ENCODE data around the gene RNF214.

DNA sequence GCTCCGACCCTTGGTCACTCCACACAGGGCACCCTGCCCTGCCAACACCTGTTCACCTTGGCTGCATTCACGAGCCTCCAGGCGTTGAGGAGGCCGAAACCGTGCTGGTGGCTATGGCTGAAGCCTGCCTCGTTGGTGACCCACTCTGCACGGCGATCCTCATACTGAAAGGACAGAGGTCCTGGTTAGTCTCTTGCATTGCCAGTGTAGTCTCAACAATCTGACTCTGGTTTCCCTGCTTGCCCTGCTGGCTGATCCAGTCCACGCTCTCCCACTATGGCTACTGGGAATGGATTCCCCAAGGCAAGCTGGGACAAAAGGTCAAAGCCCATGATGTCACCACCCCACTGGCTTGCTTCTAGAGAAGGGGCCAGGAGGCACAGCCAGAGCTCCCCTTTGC lies 13.5 kb upstream of the RNF214 start:
- TF ChIP-seq, protein P1, sequence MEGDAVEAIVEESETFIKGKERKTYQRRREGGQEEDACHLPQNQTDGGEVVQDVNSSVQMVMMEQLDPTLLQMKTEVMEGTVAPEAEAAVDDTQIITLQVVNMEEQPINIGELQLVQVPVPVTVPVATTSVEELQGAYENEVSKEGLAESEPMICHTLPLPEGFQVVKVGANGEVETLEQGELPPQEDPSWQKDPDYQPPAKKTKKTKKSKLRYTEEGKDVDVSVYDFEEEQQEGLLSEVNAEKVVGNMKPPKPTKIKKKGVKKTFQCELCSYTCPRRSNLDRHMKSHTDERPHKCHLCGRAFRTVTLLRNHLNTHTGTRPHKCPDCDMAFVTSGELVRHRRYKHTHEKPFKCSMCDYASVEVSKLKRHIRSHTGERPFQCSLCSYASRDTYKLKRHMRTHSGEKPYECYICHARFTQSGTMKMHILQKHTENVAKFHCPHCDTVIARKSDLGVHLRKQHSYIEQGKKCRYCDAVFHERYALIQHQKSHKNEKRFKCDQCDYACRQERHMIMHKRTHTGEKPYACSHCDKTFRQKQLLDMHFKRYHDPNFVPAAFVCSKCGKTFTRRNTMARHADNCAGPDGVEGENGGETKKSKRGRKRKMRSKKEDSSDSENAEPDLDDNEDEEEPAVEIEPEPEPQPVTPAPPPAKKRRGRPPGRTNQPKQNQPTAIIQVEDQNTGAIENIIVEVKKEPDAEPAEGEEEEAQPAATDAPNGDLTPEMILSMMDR (conservative IDR thresholded peaks at IDR 0.05; ENCODE audit: low read depth, low read length) = no peak
- no peak for TF ChIP-seq EZH2 (IDR thresholded peaks at IDR 0.05; ENCODE audit: borderline replicate concordance, low read depth, low read length, poor library complexity, severe bottlenecking)
